GM12875 (cell line): ENCODE measurements around the gene TRAPPC11.

Source experiments
- H3K4me3 ChIP-seq: one replicate; pipeline ENCODE4 v1.5.1; 2011; ENCODE audit warnings: low read depth, low read length, control low read depth
- CTCF ChIP-seq: IDR thresholded peaks from 2 replicates; pipeline ENCODE4 v1.5.1; 2011; ENCODE audit warnings: low read depth, mild to moderate bottlenecking, control low read depth, inconsistent platforms, low read length, moderate library complexity, borderline replicate concordance; ENCODE audit not compliant: insufficient read depth

The TRAPPC11 gene

GRCh38 chr4:183631577-183632198 is 27.4 kb upstream of the TRAPPC11 start:
- no peak for TF ChIP-seq CTCF

DNA sequence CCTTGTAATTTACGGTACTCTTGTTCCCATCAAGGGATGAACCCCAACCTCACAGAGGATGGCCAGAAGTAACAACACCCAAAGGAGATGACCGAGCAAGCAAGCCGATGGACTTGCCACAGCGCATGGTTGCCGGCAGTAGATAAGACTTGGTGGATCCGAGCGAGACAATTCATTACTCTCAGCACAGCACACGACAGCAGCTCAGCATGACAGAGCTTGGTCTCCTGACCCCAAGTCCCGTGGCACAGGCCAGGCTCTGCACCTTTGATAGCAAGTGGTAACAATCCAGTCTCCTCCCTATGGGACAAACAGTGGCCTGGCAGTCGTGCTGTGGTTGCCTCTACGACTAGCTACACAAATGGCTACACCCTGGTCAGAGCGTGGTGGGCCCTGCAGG is 26.4 kb upstream of the TRAPPC11 start:
- TF ChIP-seq CTCF: no peak
- H3K4me3 ChIP-seq: no peak overlapping the region

More at GRCh38 chr4:183631577-183632198, 27.4 kb upstream of the TRAPPC11 start:
- no peak overlapping the region for H3K4me3 ChIP-seq

DNA sequence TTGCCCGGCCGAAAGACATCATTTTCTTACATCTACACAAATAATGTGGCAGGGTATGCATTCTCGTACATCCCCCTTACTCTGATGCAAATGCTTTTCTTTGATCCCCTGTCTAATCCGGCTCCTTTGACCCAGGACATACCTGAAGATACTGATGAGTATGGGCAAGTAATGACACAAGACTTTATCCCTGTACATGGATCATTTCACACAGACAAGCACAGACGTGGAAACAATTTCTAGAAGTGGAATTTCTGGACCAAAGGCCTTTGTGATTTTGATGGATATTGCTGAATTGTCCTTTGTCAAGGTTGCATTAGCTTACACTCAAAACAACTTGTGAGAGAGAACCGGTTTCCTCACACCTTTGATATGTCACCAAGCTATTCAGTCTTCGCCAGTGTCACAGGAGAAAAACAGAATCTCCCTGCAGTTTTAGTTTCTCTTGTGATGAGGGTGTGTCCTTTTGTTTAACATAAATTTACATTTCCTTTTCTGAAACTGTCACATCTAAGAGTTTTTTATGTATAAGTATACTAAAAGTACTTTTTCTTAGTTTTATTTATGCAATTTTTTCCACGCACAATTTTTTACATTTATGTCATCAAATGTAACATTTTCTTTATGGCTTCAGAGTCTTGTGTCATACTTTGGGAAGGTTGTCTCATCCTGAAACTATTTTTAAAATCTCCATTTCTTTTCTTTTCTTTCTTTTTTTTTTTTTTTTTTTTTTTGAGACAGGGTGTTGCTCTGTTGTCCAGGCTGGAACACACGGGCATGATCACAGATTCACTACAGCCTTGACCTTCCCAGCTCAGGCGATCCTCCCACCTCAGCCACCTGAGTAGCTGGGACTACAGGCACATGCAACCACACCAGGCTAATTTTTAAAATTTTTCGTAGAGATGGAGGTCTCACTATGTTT is 25.4 kb upstream of the TRAPPC11 start:
- no peak for TF ChIP-seq CTCF
- no peak overlapping the region for H3K4me3 ChIP-seq

DNA sequence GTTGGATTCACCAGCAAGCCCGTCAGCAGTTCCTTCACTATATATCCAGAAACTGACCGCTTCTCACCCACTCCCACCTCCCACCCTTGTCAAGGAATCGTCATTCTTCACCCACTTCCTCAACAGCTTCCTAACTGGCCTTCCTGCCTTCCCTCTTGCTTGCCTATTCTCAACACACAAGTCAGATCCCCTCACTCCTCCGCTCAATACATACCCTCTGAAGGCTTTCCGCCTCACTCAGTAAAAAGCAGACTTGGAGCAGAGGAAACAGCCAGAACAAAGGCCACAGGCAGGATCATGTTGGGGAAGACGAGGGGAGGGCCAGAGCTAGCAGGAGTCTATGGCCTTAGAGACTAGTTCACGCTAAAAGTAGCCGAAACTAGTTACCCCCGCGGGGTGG is 23.8 kb upstream of the TRAPPC11 start:
- no peak for TF ChIP-seq CTCF

DNA sequence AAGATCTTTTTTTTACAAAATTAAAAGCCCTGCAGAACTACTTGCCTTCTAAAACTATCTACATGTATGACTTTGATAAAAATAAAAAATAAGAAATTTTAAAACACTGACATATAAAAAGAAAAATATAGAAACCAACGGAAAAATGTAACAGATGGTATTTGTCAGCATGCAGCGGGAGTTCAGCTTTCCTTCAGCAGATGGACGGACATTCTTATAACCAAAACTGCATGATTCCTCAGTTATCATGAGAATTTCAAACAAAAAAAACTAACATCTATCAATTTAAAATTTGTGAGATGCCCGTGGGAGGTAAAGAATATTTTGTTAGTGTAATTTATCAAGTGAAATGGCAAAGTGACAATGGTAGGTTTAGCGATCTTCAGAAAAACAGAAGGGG is 23.4 kb upstream of the TRAPPC11 start:
- TF ChIP-seq CTCF: no peak
- H3K4me3 ChIP-seq: no peak overlapping the region

More for the DNA sequence above, 23.8 kb upstream of the TRAPPC11 start:
- H3K4me3 ChIP-seq: no peak overlapping the region

DNA sequence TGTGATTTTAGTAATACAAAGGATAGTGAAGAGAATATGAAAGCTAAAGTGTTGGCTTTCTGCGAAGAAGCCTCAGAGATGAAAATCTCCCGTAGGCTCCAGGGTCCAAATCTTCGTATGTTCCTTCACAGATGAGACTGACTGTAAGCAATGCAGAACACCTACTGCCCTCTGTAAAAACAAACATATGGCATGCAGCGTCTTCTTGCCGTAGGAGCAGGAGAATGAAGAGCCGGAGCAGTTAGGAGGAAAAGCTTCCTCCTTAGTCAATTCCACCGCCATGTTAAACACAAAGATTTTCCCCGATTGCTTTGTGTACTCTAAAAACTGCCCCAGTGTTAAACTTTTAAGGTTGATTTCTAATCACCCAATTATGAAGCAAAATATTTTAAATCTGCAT is 22.6 kb upstream of the TRAPPC11 start:
- no peak overlapping the region for H3K4me3 ChIP-seq
- no peak for TF ChIP-seq CTCF
